Activated T-cell treated with anti-CD3 and anti-CD28 coated beads, Interleukin-2, amount 50 U/mL, for 72 hours (primary cell): ENCODE measurements around the gene VAMP8. TPM values are rescaled to one million over a fixed set of nuclear protein-coding genes. Genes with fewer than 3 reads are reported as not detected.
A peak's percentile ranks its signal among the peaks of the same experiment; 100 is the strongest.
"Not testable (repeated sequence)": the region's sequence is repeated elsewhere in the genome, so short reads cannot be mapped to it uniquely, and the experiment has no call there.

Source experiments
- ATAC-seq, 2 donors: fragments of 150-1000 bp; cut with Tn5 transposase; replicated peaks in 1 of 2; 2 replicates each; pipeline ENCODE4 v1.10.0; 2021; ENCODE audit warnings: moderate library complexity in 2 of 2, mild to moderate bottlenecking in 1 of 2
- DNase-seq, 2 donors: peaks; one replicate each; pipeline ENCODE4 v3.0.0; 2021 to 2022; ENCODE audit warnings: mixed read lengths in 1 of 2
- H3K27ac Mint-ChIP-seq: one replicate; pipeline ENCODE4 v1.8.0; 2022; ENCODE audit warnings: mild to moderate bottlenecking, moderate library complexity, mixed read lengths
- H3K27me3 Mint-ChIP-seq: one replicate; pipeline ENCODE4 v1.8.0; 2022; ENCODE audit warnings: low read depth, mixed read lengths
- H3K36me3 Mint-ChIP-seq, 2 donors: one replicate each; pipeline ENCODE4 v1.8.0; 2022; ENCODE audit warnings: mixed read lengths in 2 of 2, mild to moderate bottlenecking in 1 of 2; ENCODE audit not compliant: insufficient read depth in 2 of 2
- H3K4me1 Mint-ChIP-seq: one replicate; pipeline ENCODE4 v1.8.0; 2022; ENCODE audit warnings: low read depth, mixed read lengths
- H3K4me3 Mint-ChIP-seq, 2 donors: one replicate each; pipeline ENCODE4 v1.8.0; 2022; ENCODE audit warnings: mild to moderate bottlenecking in 2 of 2, mixed read lengths in 2 of 2, moderate library complexity in 2 of 2
- H3K9me3 Mint-ChIP-seq, 2 donors: one replicate each; pipeline ENCODE4 v1.8.0; 2022; ENCODE audit warnings: mixed read lengths in 2 of 2
- total RNA-seq, 2 donors: library from RNA; stranded (reverse); gene quantifications; one replicate each; pipeline ENCODE4 v1.2.3, GENCODE V29; 2022

The VAMP8 gene
- total RNA-seq, 2 donors from 2014 or later: 85.0 to 89.5 TPM

GRCh38 chr2:85611705-85612587, 34.6 kb downstream of the VAMP8 start, which contains the start of gene C2orf68:
Gene C2orf68 (minus strand): TSS chr2:85612066. CDS start chr2:85611984, 82 bp downstream.
- Mint-ChIP-seq H3K9me3 (no peaks in the 10 kb centered on the region), H3K4me1 (peaks cover 36% of the 10 kb centered on the region)

GRCh38 chr2:85613717-85614515, 36.5 kb downstream of the VAMP8 start:
- Mint-ChIP-seq H3K27me3 (no peaks in the 10 kb centered on the region), H3K36me3 (peaks cover 5 to 6% of the 10 kb centered on the region in 2 donors), H3K27ac (peak overlapping the region; percentile 50), H3K4me1 (peaks cover 48% of the 10 kb centered on the region), H3K9me3 (no peaks in the 10 kb centered on the region), H3K4me3 (no peak overlapping the region)
- DNase-seq (no peak), ATAC-seq (no peak)

More at GRCh38 chr2:85611705-85612587, 34.6 kb downstream of the VAMP8 start, which contains the start of gene C2orf68:
- ATAC-seq: peak; percentile 76 to 82
- Mint-ChIP-seq H3K36me3 (peaks cover 8% of the 10 kb centered on the region in 2 donors), H3K27me3 (no peaks in the 10 kb centered on the region), H3K27ac (peak within 1 kb of the TSS; percentile 99), H3K4me3 (peak within 1 kb of the TSS; percentile 99 to 100)
- peak; percentile 94 to 95 for DNase-seq

GRCh38 chr2:85614757-85615156, 37.4 kb downstream of the VAMP8 start:
- H3K36me3 Mint-ChIP-seq, H3K4me3 Mint-ChIP-seq, H3K9me3 Mint-ChIP-seq, H3K27ac Mint-ChIP-seq, H3K27me3 Mint-ChIP-seq, ATAC-seq: not testable (repeated sequence)
- H3K4me1 Mint-ChIP-seq: peaks cover 51% of the 10 kb centered on the region
- DNase-seq: peak in 1 of 2 donors; percentile 43

- no peaks in the 10 kb centered on the region for H3K27me3 Mint-ChIP-seq
- no peaks in the 10 kb centered on the region for H3K9me3 Mint-ChIP-seq
- ATAC-seq (no peak), DNase-seq (no peak)
- H3K4me3 Mint-ChIP-seq: peak overlapping the region; percentile 10 to 96
- peaks cover 45% of the 10 kb centered on the region for H3K4me1 Mint-ChIP-seq
- peaks cover 5 to 7% of the 10 kb centered on the region in 2 donors for H3K36me3 Mint-ChIP-seq
- H3K27ac Mint-ChIP-seq: no peak overlapping the region
Measured at GRCh38 chr2:85615413-85615728, 38.0 kb downstream of the VAMP8 start.

- H3K4me1 Mint-ChIP-seq: peaks cover 41% of the 10 kb centered on the region
- not testable (repeated sequence) for DNase-seq, ATAC-seq, H3K27me3 Mint-ChIP-seq, H3K9me3 Mint-ChIP-seq
- peak overlapping the region; percentile 30 for H3K27ac Mint-ChIP-seq
- peak overlapping the region; percentile 96 to 98 for H3K4me3 Mint-ChIP-seq
- peaks cover 5 to 11% of the 10 kb centered on the region in 2 donors for H3K36me3 Mint-ChIP-seq
Measured at GRCh38 chr2:85617723-85618122, 40.3 kb downstream of the VAMP8 start.

GRCh38 chr2:85619617-85620016, 42.2 kb downstream of the VAMP8 start:
- no peak overlapping the region for H3K4me3 Mint-ChIP-seq
- ATAC-seq (no peak), DNase-seq (no peak)
- no peaks in the 10 kb centered on the region for H3K9me3 Mint-ChIP-seq
- no peaks in the 10 kb centered on the region for H3K27me3 Mint-ChIP-seq
- peaks cover 27% of the 10 kb centered on the region for H3K4me1 Mint-ChIP-seq
- H3K27ac Mint-ChIP-seq: no peak overlapping the region
- peaks cover 8 to 25% of the 10 kb centered on the region in 2 donors for H3K36me3 Mint-ChIP-seq

GRCh38 chr2:85621338-85621737, 44.0 kb downstream of the VAMP8 start:
- DNase-seq (no peak), ATAC-seq (no peak)
- Mint-ChIP-seq H3K4me1 (peaks cover 17% of the 10 kb centered on the region), H3K4me3 (no peak overlapping the region), H3K36me3 (peaks cover 12 to 36% of the 10 kb centered on the region in 2 donors), H3K27me3 (no peaks in the 10 kb centered on the region), H3K9me3 (no peaks in the 10 kb centered on the region), H3K27ac (peak overlapping the region; percentile 35)

GRCh38 chr2:85623991-85624390, 46.6 kb downstream of the VAMP8 start:
- ATAC-seq (no peak), DNase-seq (no peak)
- H3K27me3 Mint-ChIP-seq: no peaks in the 10 kb centered on the region
- no peak overlapping the region for H3K4me3 Mint-ChIP-seq
- H3K9me3 Mint-ChIP-seq: no peaks in the 10 kb centered on the region
- peak overlapping the region; percentile 34 for H3K27ac Mint-ChIP-seq
- H3K4me1 Mint-ChIP-seq: peaks cover 16% of the 10 kb centered on the region
- H3K36me3 Mint-ChIP-seq: peaks cover 12 to 35% of the 10 kb centered on the region in 2 donors

- H3K27ac Mint-ChIP-seq: peak overlapping the region; percentile 95
- peaks cover 19% of the 10 kb centered on the region for H3K4me1 Mint-ChIP-seq
- H3K27me3 Mint-ChIP-seq: no peaks in the 10 kb centered on the region
- H3K9me3 Mint-ChIP-seq: no peaks in the 10 kb centered on the region
- DNase-seq: no peak
- peak overlapping the region in 1 of 2 donors; percentile 74 for H3K4me3 Mint-ChIP-seq
- ATAC-seq: peak; percentile 74 to 96
- peaks cover 9 to 34% of the 10 kb centered on the region in 2 donors for H3K36me3 Mint-ChIP-seq
Measured at GRCh38 chr2:85628658-85629057, 51.3 kb downstream of the VAMP8 start.

GRCh38 chr2:85631316-85631715, 53.9 kb downstream of the VAMP8 start:
- H3K9me3 Mint-ChIP-seq: no peaks in the 10 kb centered on the region
- peaks cover 19% of the 10 kb centered on the region for H3K4me1 Mint-ChIP-seq
- ATAC-seq (no peak), DNase-seq (no peak)
- H3K27me3 Mint-ChIP-seq: no peaks in the 10 kb centered on the region
- peaks cover 9 to 23% of the 10 kb centered on the region in 2 donors for H3K36me3 Mint-ChIP-seq
- no peak overlapping the region for H3K27ac Mint-ChIP-seq
- H3K4me3 Mint-ChIP-seq: no peak overlapping the region

Other genes starting within 250 kb of the VAMP8 start
- 100 to 1,000 TPM; 102 to 106 TPM for gene TGOLN2, start 249.6 kb upstream of the VAMP8 start, total RNA-seq
- gene RETSAT, start 223.1 kb upstream of the VAMP8 start, total RNA-seq: 10 to 100 TPM; 26.8 to 31.8 TPM
- 10 to 100 TPM; 19.3 to 23.7 TPM for gene ELMOD3, start 222.8 kb upstream of the VAMP8 start, total RNA-seq
- 10 to 100 TPM; 58.4 to 83.6 TPM for gene CAPG, start 167.2 kb upstream of the VAMP8 start, total RNA-seq
- gene SH2D6, start 158.9 kb upstream of the VAMP8 start, total RNA-seq: 1 to 10 TPM; 3.2 to 4.0 TPM
- gene MAT2A, start 38.4 kb upstream of the VAMP8 start, total RNA-seq: 100 to 1,000 TPM; 253 to 255 TPM
- 10 to 100 TPM; 17.8 to 20.3 TPM for gene GGCX, start 16.1 kb upstream of the VAMP8 start, total RNA-seq
- gene VAMP5, start 6.8 kb downstream of the VAMP8 start, total RNA-seq: 10 to 100 TPM; 73.3 to 78.9 TPM
- 100 to 1,000 TPM; 114 to 129 TPM for gene RNF181, start 18.2 kb downstream of the VAMP8 start, total RNA-seq
- 1 to 10 TPM; 3.5 to 4.1 TPM for gene TMEM150A, start 25.1 kb downstream of the VAMP8 start, total RNA-seq
- 10 to 100 TPM; 38.9 to 48.9 TPM for gene C2orf68, start 34.5 kb downstream of the VAMP8 start, total RNA-seq
- gene USP39, start 38.6 kb downstream of the VAMP8 start, total RNA-seq: 10 to 100 TPM; 64.1 to 79.7 TPM
- gene SFTPB, start 90.6 kb downstream of the VAMP8 start, total RNA-seq: not detected
- 100 to 1,000 TPM in 1 of 2 donors, 10 to 100 TPM in 1; 23.8 to 143 TPM for gene GNLY, start 116.8 kb downstream of the VAMP8 start, total RNA-seq
- not detected for gene ATOH8, start 176.4 kb downstream of the VAMP8 start, total RNA-seq